ENCODE measurements around the gene TEAD1. TPM values are rescaled to one million over a fixed set of nuclear protein-coding genes. Genes with fewer than 3 reads are reported as not detected.

TEAD1 gene
- total RNA-seq, 1 experiment from 2014 or later: 106 TPM

- Histone ChIP-seq H3K4me2 (no peak overlapping the region), H3K79me2 (ENCODE audit: low read depth) (no peaks in the 10 kb centered on the region), H3K27me3 (ENCODE audit: insufficient read depth, low read depth) (no peaks in the 10 kb centered on the region), H3K36me3 (ENCODE audit: low read depth) (peaks cover 10% of the 10 kb centered on the region; the same call in 1 of the 2 replicates), H3F3A (ENCODE audit: insufficient read depth, low read depth) (0 out of 2 replicates have a peak, but pooled peaks cover 4% of the 10 kb centered on the region), H3K9me2 (ENCODE audit: insufficient read depth) (no peaks in the 10 kb centered on the region), H3K27ac (no peak overlapping the region), H3K4me1 (replicated peaks; ENCODE audit: insufficient read depth) (no peaks in the 10 kb centered on the region), H4K20me1 (ENCODE audit: insufficient read depth) (peaks cover 3% of the 10 kb centered on the region; the same call in 1 of the 2 replicates), H3K9me3 (ENCODE audit: insufficient read depth, low read depth) (no peaks in the 10 kb centered on the region), H2AFZ (no peak overlapping the region), H3K4me3 (no peak overlapping the region)
- POLR2A ChIA-PET (ENCODE audit: unreplicated experiment): no interaction called here
- CTCF ChIA-PET: no interaction called here
- no TSS peak for BruUV-seq (replicated peaks)
- DNase-seq: no peak
- intact Hi-C loops (cut with micrococcal nuclease; ENCODE audit: unreplicated experiment): loop anchor here (10.0 kb wide), 1 partner anchor 483 kb away; no protein-coding TSS in a partner anchor
- TF ChIP-seq, protein P1, sequence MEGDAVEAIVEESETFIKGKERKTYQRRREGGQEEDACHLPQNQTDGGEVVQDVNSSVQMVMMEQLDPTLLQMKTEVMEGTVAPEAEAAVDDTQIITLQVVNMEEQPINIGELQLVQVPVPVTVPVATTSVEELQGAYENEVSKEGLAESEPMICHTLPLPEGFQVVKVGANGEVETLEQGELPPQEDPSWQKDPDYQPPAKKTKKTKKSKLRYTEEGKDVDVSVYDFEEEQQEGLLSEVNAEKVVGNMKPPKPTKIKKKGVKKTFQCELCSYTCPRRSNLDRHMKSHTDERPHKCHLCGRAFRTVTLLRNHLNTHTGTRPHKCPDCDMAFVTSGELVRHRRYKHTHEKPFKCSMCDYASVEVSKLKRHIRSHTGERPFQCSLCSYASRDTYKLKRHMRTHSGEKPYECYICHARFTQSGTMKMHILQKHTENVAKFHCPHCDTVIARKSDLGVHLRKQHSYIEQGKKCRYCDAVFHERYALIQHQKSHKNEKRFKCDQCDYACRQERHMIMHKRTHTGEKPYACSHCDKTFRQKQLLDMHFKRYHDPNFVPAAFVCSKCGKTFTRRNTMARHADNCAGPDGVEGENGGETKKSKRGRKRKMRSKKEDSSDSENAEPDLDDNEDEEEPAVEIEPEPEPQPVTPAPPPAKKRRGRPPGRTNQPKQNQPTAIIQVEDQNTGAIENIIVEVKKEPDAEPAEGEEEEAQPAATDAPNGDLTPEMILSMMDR (conservative IDR thresholded peaks at IDR 0.05): no peak
- no peak for TF ChIP-seq EZH2 (IDR thresholded peaks at IDR 0.05; ENCODE audit: low read depth)
Measured at GRCh38 chr11:12897390-12897789, 223.2 kb downstream of the TEAD1 start.

DNA sequence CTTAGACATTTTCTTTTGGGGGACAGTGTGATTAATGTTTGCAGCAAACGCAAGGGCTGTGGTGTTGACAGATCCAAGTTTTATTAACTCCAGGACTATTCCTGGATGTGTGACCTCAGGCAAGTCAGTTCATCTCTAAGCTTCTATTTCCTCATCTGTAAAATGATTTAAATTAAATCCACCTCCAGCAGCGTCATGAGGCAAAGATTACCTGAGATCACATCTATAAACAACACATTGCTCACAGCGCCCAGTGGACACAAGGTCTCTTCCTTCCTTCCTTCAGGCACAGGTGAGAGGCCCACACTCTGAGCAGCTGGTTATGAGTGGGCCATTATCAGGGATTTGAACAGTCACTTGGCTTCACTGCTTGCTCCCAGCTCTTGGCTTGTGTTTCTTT lies 223.6 kb downstream of the TEAD1 start:
- Histone ChIP-seq H4K20me1 (ENCODE audit: insufficient read depth) (peaks cover 3% of the 10 kb centered on the region; the same call in 1 of the 2 replicates), H3K27me3 (ENCODE audit: insufficient read depth, low read depth) (no peaks in the 10 kb centered on the region), H3K79me2 (ENCODE audit: low read depth) (no peaks in the 10 kb centered on the region), H3K9me2 (ENCODE audit: insufficient read depth) (no peaks in the 10 kb centered on the region), H3K4me1 (replicated peaks; ENCODE audit: insufficient read depth) (no peaks in the 10 kb centered on the region), H3K9me3 (ENCODE audit: insufficient read depth, low read depth) (no peaks in the 10 kb centered on the region), H3K4me2 (no peak overlapping the region), H3K4me3 (no peak overlapping the region), H2AFZ (no peak overlapping the region), H3K27ac (no peak overlapping the region), H3F3A (ENCODE audit: insufficient read depth, low read depth) (0 out of 2 replicates have a peak, but pooled peaks cover 4% of the 10 kb centered on the region), H3K36me3 (ENCODE audit: low read depth) (peaks cover 10% of the 10 kb centered on the region; the same call in 1 of the 2 replicates)
- TF ChIP-seq EZH2 (IDR thresholded peaks at IDR 0.05; ENCODE audit: low read depth): no peak
- TF ChIP-seq, protein P1 (conservative IDR thresholded peaks at IDR 0.05): no peak
- DNase-seq: no peak
- intact Hi-C loops (cut with micrococcal nuclease; ENCODE audit: unreplicated experiment): loop anchor here (10.0 kb wide), 1 partner anchor 483 kb away; no protein-coding TSS in a partner anchor
- CTCF ChIA-PET: no interaction called here
- POLR2A ChIA-PET (ENCODE audit: unreplicated experiment): no interaction called here
- no TSS peak for BruUV-seq (replicated peaks)

DNA sequence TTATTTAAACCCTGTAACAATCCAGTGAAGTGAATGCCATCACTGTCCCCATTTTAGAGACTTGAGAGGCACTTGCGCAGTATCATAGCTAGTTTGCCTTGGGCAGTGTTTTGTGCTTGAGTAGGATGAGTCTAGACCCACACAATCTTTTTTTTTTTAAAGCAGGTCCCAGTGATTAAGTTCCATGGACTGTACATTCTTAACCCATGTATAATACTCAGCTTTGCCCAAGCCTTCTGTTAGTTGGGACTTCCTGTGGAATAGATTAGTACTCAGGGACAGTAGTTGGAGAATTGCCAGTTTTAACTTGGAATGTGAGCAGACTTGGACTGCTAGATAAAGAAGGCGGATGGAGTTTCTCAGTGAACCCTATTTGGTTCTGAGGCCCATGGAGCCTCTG lies 226.3 kb downstream of the TEAD1 start:
- Histone ChIP-seq H4K20me1 (ENCODE audit: insufficient read depth) (no peaks in the 10 kb centered on the region), H3K27me3 (ENCODE audit: insufficient read depth, low read depth) (no peaks in the 10 kb centered on the region), H3F3A (ENCODE audit: insufficient read depth, low read depth) (0 out of 2 replicates have a peak, but pooled peaks cover 4% of the 10 kb centered on the region), H3K9me2 (ENCODE audit: insufficient read depth) (no peaks in the 10 kb centered on the region), H3K4me3 (no peak overlapping the region), H2AFZ (no peak overlapping the region), H3K4me1 (replicated peaks; ENCODE audit: insufficient read depth) (no peaks in the 10 kb centered on the region), H3K9me3 (ENCODE audit: insufficient read depth, low read depth) (no peaks in the 10 kb centered on the region), H3K27ac (no peak overlapping the region), H3K79me2 (ENCODE audit: low read depth) (no peaks in the 10 kb centered on the region), H3K4me2 (no peak overlapping the region), H3K36me3 (ENCODE audit: low read depth) (0 out of 2 replicates have a peak, but pooled peaks cover 3% of the 10 kb centered on the region)
- POLR2A ChIA-PET (ENCODE audit: unreplicated experiment): no interaction called here
- DNase-seq: peak in 1 of 2 experiments; percentile 55
- no TSS peak for BruUV-seq (replicated peaks)
- CTCF ChIA-PET: no interaction called here
- TF ChIP-seq EZH2 (IDR thresholded peaks at IDR 0.05; ENCODE audit: low read depth): no peak
- TF ChIP-seq, protein P1 (conservative IDR thresholded peaks at IDR 0.05): no peak
- intact Hi-C loops (cut with micrococcal nuclease; ENCODE audit: unreplicated experiment): no loop called here
